Heart left ventricle (tissue), 13 donors: ENCODE results near the gene MAN1C1.

Source experiments
- POLR2A ChIP-seq, 2 donors: fragments of 450-650 bp; IDR thresholded peaks; one replicate each; pipeline ENCODE4 v1.6.1; 2017; ENCODE audit warnings: antibody characterized with exemption in 2 of 2, mild to moderate bottlenecking in 2 of 2, moderate library complexity in 2 of 2
- TF ChIP-seq, protein P1 (sequence below), 12 donors: fragments of 200-600 bp; sonication (generic) in 4 of 12; IDR thresholded peaks; one replicate each; pipeline versions ENCODE4 v1.5.0 to v1.8.0; 2018 to 2022; ENCODE audit warnings: antibody characterized with exemption in 12 of 12, mild to moderate bottlenecking in 5 of 12
- donor health status: ischemic (EF 13 %, LVEDD 7.1; RV severe dilation, severe dysfunction).
- donor health status: DM: no; HTN: yes; CAD: no.
- donor health status: DM: no; HTN: no; CAD: no.
- donor health status: ischemic (EF 25% LVEDD 6.9; RV normal size, moderate dysfunction).
- donor health status: ischemic (EF 25% LVEDD 5.7; RV mildly dilated, moderate dysfunction).
- donor health status: ischemic (EF 35%, LVEDD 5.7; RV mildly dilated, moderate dysfunction).
- donor health status: nonischemic (EF 11% LVEDD 7.7; RV severe dilation, severe dysfunction).
- donor health status: DM: yes; HTN: yes; CAD: no.
- donor health status: PGD.
- donor health status: ischemic (EF 29% LVEDD 5.4; RV normal size, mild dysfunction).
- donor health status: nonischemic (EF 23%, LVEDD 6.1; RV moderate dilation, normal function).

DNA sequence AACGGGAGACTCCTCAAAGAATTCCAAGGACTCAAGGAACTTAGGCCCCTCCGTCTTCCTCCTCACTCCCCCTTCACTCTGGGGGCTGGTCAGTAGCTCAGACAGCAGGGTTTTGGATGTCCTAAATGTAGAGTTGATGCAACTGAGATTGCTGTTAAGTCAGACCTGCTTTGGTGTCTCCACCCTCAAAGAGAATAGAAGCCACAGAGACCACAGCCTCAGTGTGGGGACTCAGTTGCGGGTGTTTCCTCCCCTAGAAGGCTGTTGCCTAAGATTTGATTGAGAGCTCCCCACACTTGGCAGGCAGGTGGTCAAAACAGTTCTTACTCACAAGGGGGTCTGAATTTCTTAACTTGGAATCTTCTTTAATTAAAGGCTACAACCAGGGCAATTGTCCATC is 7.6 kb downstream of the MAN1C1 start:
- TF ChIP-seq, protein P1, sequence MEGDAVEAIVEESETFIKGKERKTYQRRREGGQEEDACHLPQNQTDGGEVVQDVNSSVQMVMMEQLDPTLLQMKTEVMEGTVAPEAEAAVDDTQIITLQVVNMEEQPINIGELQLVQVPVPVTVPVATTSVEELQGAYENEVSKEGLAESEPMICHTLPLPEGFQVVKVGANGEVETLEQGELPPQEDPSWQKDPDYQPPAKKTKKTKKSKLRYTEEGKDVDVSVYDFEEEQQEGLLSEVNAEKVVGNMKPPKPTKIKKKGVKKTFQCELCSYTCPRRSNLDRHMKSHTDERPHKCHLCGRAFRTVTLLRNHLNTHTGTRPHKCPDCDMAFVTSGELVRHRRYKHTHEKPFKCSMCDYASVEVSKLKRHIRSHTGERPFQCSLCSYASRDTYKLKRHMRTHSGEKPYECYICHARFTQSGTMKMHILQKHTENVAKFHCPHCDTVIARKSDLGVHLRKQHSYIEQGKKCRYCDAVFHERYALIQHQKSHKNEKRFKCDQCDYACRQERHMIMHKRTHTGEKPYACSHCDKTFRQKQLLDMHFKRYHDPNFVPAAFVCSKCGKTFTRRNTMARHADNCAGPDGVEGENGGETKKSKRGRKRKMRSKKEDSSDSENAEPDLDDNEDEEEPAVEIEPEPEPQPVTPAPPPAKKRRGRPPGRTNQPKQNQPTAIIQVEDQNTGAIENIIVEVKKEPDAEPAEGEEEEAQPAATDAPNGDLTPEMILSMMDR (IDR thresholded peaks at IDR 0.05), result no peak
- no peak for TF ChIP-seq POLR2A (IDR thresholded peaks at IDR 0.05)
